Stimulated activated memory B cell treated with anti-CD40 and anti-IgM and Interleukin-4, amounts not matched to agents 10 μg/mL and 1 μg/mL and 100 μg/mL, for 72 hours (primary cell): ENCODE measurements around the gene ESRRB.

Experiments
- ATAC-seq: fragments of 150-1000 bp; cut with Tn5 transposase; 2 replicates; pipeline ENCODE4 v1.10.0; 2021
- H3K27ac Mint-ChIP-seq: one replicate; pipeline ENCODE4 v1.8.0; 2022; ENCODE audit warnings: mild to moderate bottlenecking, mixed read lengths
- H3K27me3 Mint-ChIP-seq: one replicate; pipeline ENCODE4 v1.8.0; 2022; ENCODE audit warnings: mixed read lengths
- H3K36me3 Mint-ChIP-seq: one replicate; pipeline ENCODE4 v1.8.0; 2022; ENCODE audit warnings: mixed read lengths
- H3K4me1 Mint-ChIP-seq: one replicate; pipeline ENCODE4 v1.8.0; 2022; ENCODE audit warnings: mixed read lengths
- H3K4me3 Mint-ChIP-seq: one replicate; pipeline ENCODE4 v1.8.0; 2022; ENCODE audit warnings: mild to moderate bottlenecking, moderate library complexity, mixed read lengths
- H3K9me3 Mint-ChIP-seq: one replicate; pipeline ENCODE4 v1.8.0; 2022; ENCODE audit warnings: mixed read lengths

ESRRB gene

GRCh38 chr14:76439237-76439775 is 63.4 kb downstream of the ESRRB start:
- no peaks in the 10 kb centered on the region for H3K4me1 Mint-ChIP-seq
- ATAC-seq = no peak
- H3K27me3 Mint-ChIP-seq = peaks cover 14% of the 10 kb centered on the region
- H3K4me3 Mint-ChIP-seq = no peak overlapping the region
- H3K36me3 Mint-ChIP-seq = no peaks in the 10 kb centered on the region
- H3K9me3 Mint-ChIP-seq = no peaks in the 10 kb centered on the region
- H3K27ac Mint-ChIP-seq = no peak overlapping the region

- H3K4me3 Mint-ChIP-seq = no peak overlapping the region
- H3K27me3 Mint-ChIP-seq = peaks cover 27% of the 10 kb centered on the region
- H3K9me3 Mint-ChIP-seq = no peaks in the 10 kb centered on the region
- no peaks in the 10 kb centered on the region for H3K4me1 Mint-ChIP-seq
- H3K27ac Mint-ChIP-seq = no peak overlapping the region
- H3K36me3 Mint-ChIP-seq = no peaks in the 10 kb centered on the region
- no peak for ATAC-seq
Observed at GRCh38 chr14:76446486-76446885, 70.5 kb downstream of the ESRRB start.

- H3K9me3 Mint-ChIP-seq = no peaks in the 10 kb centered on the region
- no peak for ATAC-seq
- H3K27ac Mint-ChIP-seq = no peak overlapping the region
- no peaks in the 10 kb centered on the region for H3K4me1 Mint-ChIP-seq
- no peak overlapping the region for H3K4me3 Mint-ChIP-seq
- no peaks in the 10 kb centered on the region for H3K36me3 Mint-ChIP-seq
- H3K27me3 Mint-ChIP-seq = peaks cover 27% of the 10 kb centered on the region
Observed at GRCh38 chr14:76446921-76447320, 71.0 kb downstream of the ESRRB start.

- no peaks in the 10 kb centered on the region for H3K9me3 Mint-ChIP-seq
- H3K4me3 Mint-ChIP-seq = no peak overlapping the region
- no peaks in the 10 kb centered on the region for H3K4me1 Mint-ChIP-seq
- H3K27ac Mint-ChIP-seq = no peak overlapping the region
- peaks cover 50% of the 10 kb centered on the region for H3K27me3 Mint-ChIP-seq
- H3K36me3 Mint-ChIP-seq = no peaks in the 10 kb centered on the region
- no peak for ATAC-seq
Observed at GRCh38 chr14:76450476-76450875, 74.5 kb downstream of the ESRRB start.

- Mint-ChIP-seq H3K4me1 (no peaks in the 10 kb centered on the region), H3K27ac (no peak overlapping the region), H3K9me3 (no peaks in the 10 kb centered on the region), H3K36me3 (no peaks in the 10 kb centered on the region), H3K27me3 (peaks cover 40% of the 10 kb centered on the region), H3K4me3 (no peak overlapping the region)
- no peak for ATAC-seq
Observed at GRCh38 chr14:76456200-76456599, 80.3 kb downstream of the ESRRB start.

- no peak overlapping the region for H3K4me3 Mint-ChIP-seq
- H3K36me3 Mint-ChIP-seq = no peaks in the 10 kb centered on the region
- no peaks in the 10 kb centered on the region for H3K9me3 Mint-ChIP-seq
- peaks cover 38% of the 10 kb centered on the region for H3K27me3 Mint-ChIP-seq
- no peak overlapping the region for H3K27ac Mint-ChIP-seq
- ATAC-seq = no peak
- H3K4me1 Mint-ChIP-seq = no peaks in the 10 kb centered on the region
Observed at GRCh38 chr14:76456891-76457586, 81.1 kb downstream of the ESRRB start.

- no peak for ATAC-seq
- H3K36me3 Mint-ChIP-seq = no peaks in the 10 kb centered on the region
- no peak overlapping the region for H3K27ac Mint-ChIP-seq
- H3K4me1 Mint-ChIP-seq = no peaks in the 10 kb centered on the region
- peaks cover 31% of the 10 kb centered on the region for H3K27me3 Mint-ChIP-seq
- no peaks in the 10 kb centered on the region for H3K9me3 Mint-ChIP-seq
- no peak overlapping the region for H3K4me3 Mint-ChIP-seq
Observed at GRCh38 chr14:76457841-76458240, 81.9 kb downstream of the ESRRB start.

GRCh38 chr14:76461886-76462285 is 85.9 kb downstream of the ESRRB start:
- Mint-ChIP-seq H3K4me1 (no peaks in the 10 kb centered on the region), H3K27ac (no peak overlapping the region), H3K27me3 (peaks cover under 1% of the 10 kb centered on the region), H3K4me3 (no peak overlapping the region), H3K36me3 (no peaks in the 10 kb centered on the region), H3K9me3 (no peaks in the 10 kb centered on the region)
- no peak for ATAC-seq

GRCh38 chr14:76462330-76462729 is 86.4 kb downstream of the ESRRB start:
- H3K27ac Mint-ChIP-seq = no peak overlapping the region
- H3K4me1 Mint-ChIP-seq = no peaks in the 10 kb centered on the region
- no peaks in the 10 kb centered on the region for H3K9me3 Mint-ChIP-seq
- H3K4me3 Mint-ChIP-seq = no peak overlapping the region
- no peaks in the 10 kb centered on the region for H3K27me3 Mint-ChIP-seq
- ATAC-seq = no peak
- H3K36me3 Mint-ChIP-seq = no peaks in the 10 kb centered on the region

- Mint-ChIP-seq H3K36me3 (no peaks in the 10 kb centered on the region), H3K4me1 (no peaks in the 10 kb centered on the region), H3K27me3 (no peaks in the 10 kb centered on the region), H3K4me3 (no peak overlapping the region), H3K27ac (no peak overlapping the region), H3K9me3 (no peaks in the 10 kb centered on the region)
- ATAC-seq = no peak
Observed at GRCh38 chr14:76463105-76463504, 87.2 kb downstream of the ESRRB start.

- Mint-ChIP-seq H3K4me1 (no peaks in the 10 kb centered on the region), H3K27ac (no peak overlapping the region), H3K27me3 (no peaks in the 10 kb centered on the region), H3K9me3 (no peaks in the 10 kb centered on the region), H3K4me3 (no peak overlapping the region), H3K36me3 (no peaks in the 10 kb centered on the region)
- no peak for ATAC-seq
Observed at GRCh38 chr14:76464856-76465255, 88.9 kb downstream of the ESRRB start.

GRCh38 chr14:76465664-76466063 is 89.7 kb downstream of the ESRRB start:
- Mint-ChIP-seq H3K4me3 (no peak overlapping the region), H3K27me3 (no peaks in the 10 kb centered on the region), H3K4me1 (no peaks in the 10 kb centered on the region), H3K36me3 (no peaks in the 10 kb centered on the region), H3K9me3 (no peaks in the 10 kb centered on the region), H3K27ac (no peak overlapping the region)
- ATAC-seq = peak; percentile 4

GRCh38 chr14:76467711-76468155 is 91.8 kb downstream of the ESRRB start:
- Mint-ChIP-seq H3K4me3 (no peak overlapping the region), H3K9me3 (no peaks in the 10 kb centered on the region), H3K36me3 (no peaks in the 10 kb centered on the region), H3K4me1 (no peaks in the 10 kb centered on the region), H3K27ac (no peak overlapping the region), H3K27me3 (no peaks in the 10 kb centered on the region)
- ATAC-seq = no peak

GRCh38 chr14:76472199-76472723 is 96.3 kb downstream of the ESRRB start:
- H3K27me3 Mint-ChIP-seq = peaks cover 7% of the 10 kb centered on the region
- no peaks in the 10 kb centered on the region for H3K4me1 Mint-ChIP-seq
- no peak overlapping the region for H3K27ac Mint-ChIP-seq
- no peaks in the 10 kb centered on the region for H3K36me3 Mint-ChIP-seq
- no peak for ATAC-seq
- H3K4me3 Mint-ChIP-seq = no peak overlapping the region
- no peaks in the 10 kb centered on the region for H3K9me3 Mint-ChIP-seq

- peak; percentile 35 for ATAC-seq
- Mint-ChIP-seq H3K27ac (no peak overlapping the region), H3K4me3 (no peak overlapping the region), H3K27me3 (peaks cover 9% of the 10 kb centered on the region), H3K4me1 (no peaks in the 10 kb centered on the region), H3K36me3 (no peaks in the 10 kb centered on the region), H3K9me3 (no peaks in the 10 kb centered on the region)
Observed at GRCh38 chr14:76473481-76474263, 97.7 kb downstream of the ESRRB start.
